ENCODE data around the gene GREM1.

DNA sequence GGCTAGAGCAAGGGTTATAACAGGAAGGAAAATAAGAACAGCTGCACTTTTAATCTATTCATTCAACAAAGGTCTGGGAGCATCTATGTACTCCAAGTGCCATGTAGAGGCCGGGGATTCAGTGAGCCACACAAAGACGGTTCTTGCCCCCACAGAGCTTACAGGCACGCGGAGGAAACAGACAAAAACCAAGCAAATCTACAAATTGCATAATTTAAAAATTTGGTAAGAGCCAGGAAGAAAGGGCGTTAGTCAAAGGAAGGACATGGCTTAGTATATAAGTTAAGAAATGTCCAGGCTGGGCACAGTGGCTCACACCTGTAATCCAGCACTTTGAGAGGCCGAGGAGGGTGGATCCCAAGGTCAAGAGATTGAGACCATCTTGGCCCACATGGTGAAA is 10.4 kb upstream of the GREM1 start:
- TF ChIP-seq, protein P1, sequence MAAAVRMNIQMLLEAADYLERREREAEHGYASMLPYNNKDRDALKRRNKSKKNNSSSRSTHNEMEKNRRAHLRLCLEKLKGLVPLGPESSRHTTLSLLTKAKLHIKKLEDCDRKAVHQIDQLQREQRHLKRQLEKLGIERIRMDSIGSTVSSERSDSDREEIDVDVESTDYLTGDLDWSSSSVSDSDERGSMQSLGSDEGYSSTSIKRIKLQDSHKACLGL (CRISPR knock-in tag; IDR thresholded peaks at IDR 0.05; ENCODE audit: borderline replicate concordance, poor library complexity, severe bottlenecking), result no peak
- TF ChIP-seq SREBF2 (CRISPR knock-in tag; IDR thresholded peaks at IDR 0.05), result no peak
- TF ChIP-seq ZNF184 (CRISPR knock-in tag; IDR thresholded peaks at IDR 0.05), result no peak
- TF ChIP-seq HDAC2 (IDR thresholded peaks at IDR 0.05), result no peak
- TF ChIP-seq ZFX (CRISPR knock-in tag; IDR thresholded peaks at IDR 0.05), result no peak
- no peak for TF ChIP-seq FOXK1 (CRISPR knock-in tag; IDR thresholded peaks at IDR 0.05; ENCODE audit: borderline replicate concordance)
- no peak for TF ChIP-seq POLR2A (conservative IDR thresholded peaks at IDR 0.05)
- TF ChIP-seq, protein P2, sequence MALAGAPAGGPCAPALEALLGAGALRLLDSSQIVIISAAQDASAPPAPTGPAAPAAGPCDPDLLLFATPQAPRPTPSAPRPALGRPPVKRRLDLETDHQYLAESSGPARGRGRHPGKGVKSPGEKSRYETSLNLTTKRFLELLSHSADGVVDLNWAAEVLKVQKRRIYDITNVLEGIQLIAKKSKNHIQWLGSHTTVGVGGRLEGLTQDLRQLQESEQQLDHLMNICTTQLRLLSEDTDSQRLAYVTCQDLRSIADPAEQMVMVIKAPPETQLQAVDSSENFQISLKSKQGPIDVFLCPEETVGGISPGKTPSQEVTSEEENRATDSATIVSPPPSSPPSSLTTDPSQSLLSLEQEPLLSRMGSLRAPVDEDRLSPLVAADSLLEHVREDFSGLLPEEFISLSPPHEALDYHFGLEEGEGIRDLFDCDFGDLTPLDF (CRISPR knock-in tag; IDR thresholded peaks at IDR 0.05), result no peak
- TF ChIP-seq ZNF696 (CRISPR knock-in tag; conservative IDR thresholded peaks at IDR 0.05), result no peak
- TF ChIP-seq ETS2 (tag; IDR thresholded peaks at IDR 0.05; ENCODE audit: borderline replicate concordance, poor library complexity, severe bottlenecking), result no peak

All from K562 (cell line).